ENCODE data around the gene EIF3J.

DNA sequence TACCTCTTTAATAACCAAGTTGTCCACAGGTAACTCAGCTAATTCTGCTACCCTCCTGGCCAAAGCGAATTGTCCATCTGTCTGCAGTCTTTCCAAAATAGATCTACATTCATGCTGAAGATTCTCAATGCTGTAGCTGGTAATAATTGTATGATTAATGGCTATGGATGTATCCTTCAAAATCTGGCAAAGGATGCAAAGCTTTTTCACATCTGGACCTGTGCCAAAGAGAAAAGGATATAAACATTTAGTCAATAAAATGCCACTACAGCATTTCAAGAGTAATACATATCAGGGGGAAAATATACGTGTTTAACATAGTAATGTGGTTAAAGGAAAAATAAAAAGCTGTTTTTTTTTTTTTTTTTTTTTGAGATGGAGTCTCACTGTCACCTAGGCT, 48.7 kb downstream of the EIF3J start:
- TF ChIP-seq CTCF (IDR thresholded peaks at IDR 0.05) (no peak), EP300 (IDR thresholded peaks at IDR 0.05) (no peak), POLR2A (IDR thresholded peaks at IDR 0.05) (no peak)

All from tibial nerve (tissue), 4 donors.